Measurements from ENCODE around the gene INVS. TPM values are rescaled to one million over a fixed set of nuclear protein-coding genes. Genes with fewer than 3 reads are reported as not detected.

Gene INVS
- total and polyA plus RNA-seq, 4 donors, result 4.1 to 33.3 (median 13.1) TPM

DNA sequence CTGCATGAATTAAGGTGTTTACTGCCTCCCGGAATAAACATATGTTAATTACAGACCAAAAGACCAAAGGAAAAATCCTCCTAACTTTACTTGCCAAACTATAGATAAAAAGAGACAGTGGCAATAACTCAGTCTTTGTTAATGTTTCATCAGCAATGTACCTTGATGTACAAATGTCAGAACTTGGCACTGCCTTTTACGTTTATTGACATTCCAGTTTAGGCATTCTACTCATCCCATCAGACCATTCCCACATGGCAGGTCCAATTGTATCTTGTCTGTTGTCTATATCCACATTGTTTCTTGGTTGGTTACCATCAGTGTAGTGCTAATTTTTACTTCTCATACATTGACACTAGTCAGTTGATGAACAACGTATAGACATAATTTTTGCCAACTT, 168.2 kb downstream of the INVS start:
- intact Hi-C loops (cut with DNase I), result no loop called here
- DNase-seq (no peak), ATAC-seq (ENCODE audit: low FRiP score) (no peak)
- 93 to 95% methylated on average over 3 of the region's 3 CpGs for WGBS, 2 donors
- H3K27ac ChIP-seq (ENCODE audit: low read depth in 1 of 2, low read length in 2 of 2), result no peak overlapping the region
- no peaks in the 10 kb centered on the region for H3K27me3 ChIP-seq (ENCODE audit: control insufficient read depth in 1 of 2, insufficient read depth in 2 of 2, low read length in 1 of 2)
- H3K4me1 ChIP-seq (ENCODE audit: control insufficient read depth in 1 of 2, insufficient read depth in 2 of 2, low read length in 2 of 2), result no peaks in the 10 kb centered on the region
- no peaks in the 10 kb centered on the region for H3K36me3 ChIP-seq (ENCODE audit: control insufficient read depth in 1 of 2, insufficient read depth in 2 of 2, low read length in 1 of 2)
- no peaks in the 10 kb centered on the region for H3K9me3 ChIP-seq (ENCODE audit: control insufficient read depth, low read length)
- H3K4me3 ChIP-seq (ENCODE audit: low read length in 2 of 2), result no peak overlapping the region

DNA sequence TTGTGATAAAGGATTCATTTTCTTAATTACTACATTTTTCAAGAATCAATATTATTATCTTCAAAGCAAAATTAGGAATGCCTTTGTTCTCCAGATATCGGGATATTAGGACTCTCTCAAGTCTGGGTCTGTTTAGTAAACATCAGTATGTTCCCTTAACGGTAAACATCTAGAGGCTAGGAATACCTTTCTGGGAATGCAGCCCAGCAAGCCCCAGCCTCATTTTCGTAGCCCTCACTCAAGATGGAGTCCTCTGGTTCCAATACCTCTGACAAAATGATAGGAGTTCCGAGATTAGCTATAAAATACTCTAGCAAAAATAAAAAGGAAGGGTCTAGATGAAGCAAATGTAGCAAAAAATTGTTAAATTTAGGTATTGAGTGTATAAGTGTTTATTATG, 169.2 kb downstream of the INVS start:
- no peak overlapping the region for H3K27ac ChIP-seq (ENCODE audit: low read depth in 1 of 2, low read length in 2 of 2)
- ATAC-seq (ENCODE audit: low FRiP score) (no peak), DNase-seq (no peak)
- intact Hi-C loops (cut with DNase I), result no loop called here
- H3K36me3 ChIP-seq (ENCODE audit: control insufficient read depth in 1 of 2, insufficient read depth in 2 of 2, low read length in 1 of 2), result no peaks in the 10 kb centered on the region
- H3K27me3 ChIP-seq (ENCODE audit: control insufficient read depth in 1 of 2, insufficient read depth in 2 of 2, low read length in 1 of 2), result no peaks in the 10 kb centered on the region
- no peak overlapping the region for H3K4me3 ChIP-seq (ENCODE audit: low read length in 2 of 2)
- WGBS, 2 donors, result 94 to 95% methylated on average over 4 of the region's 4 CpGs
- no peaks in the 10 kb centered on the region for H3K9me3 ChIP-seq (ENCODE audit: control insufficient read depth, low read length)
- no peaks in the 10 kb centered on the region for H3K4me1 ChIP-seq (ENCODE audit: control insufficient read depth in 1 of 2, insufficient read depth in 2 of 2, low read length in 2 of 2)

DNA sequence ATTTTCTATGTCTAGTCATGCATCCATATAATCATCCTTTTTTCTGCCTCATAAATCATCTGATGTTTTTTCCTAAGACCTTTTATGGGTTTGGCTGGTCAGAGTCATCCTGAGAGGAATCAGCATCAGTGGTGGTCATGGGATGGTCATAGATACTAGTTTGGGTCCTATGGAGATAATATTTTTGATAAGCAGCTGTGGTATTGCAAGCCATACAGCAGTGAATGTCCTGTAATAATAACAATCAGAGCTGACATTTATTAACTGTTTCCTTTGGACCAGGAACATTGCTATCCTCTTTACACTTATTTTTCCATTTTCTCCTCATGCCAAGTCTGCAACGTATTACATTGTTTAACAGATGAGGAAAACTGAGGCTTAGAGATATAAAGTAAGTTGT, 170.6 kb downstream of the INVS start:
- WGBS, 2 donors, result 53 to 63% methylated on average over 1 of the region's 1 CpG
- H3K9me3 ChIP-seq (ENCODE audit: control insufficient read depth, low read length), result no peaks in the 10 kb centered on the region
- no peak for DNase-seq
- no peaks in the 10 kb centered on the region for H3K36me3 ChIP-seq (ENCODE audit: control insufficient read depth in 1 of 2, insufficient read depth in 2 of 2, low read length in 1 of 2)
- ATAC-seq (ENCODE audit: low FRiP score), result no peak
- H3K4me1 ChIP-seq (ENCODE audit: control insufficient read depth in 1 of 2, insufficient read depth in 2 of 2, low read length in 2 of 2), result no peaks in the 10 kb centered on the region
- intact Hi-C loops (cut with DNase I), result no loop called here
- H3K27ac ChIP-seq (ENCODE audit: low read depth in 1 of 2, low read length in 2 of 2), result no peak overlapping the region
- no peak overlapping the region for H3K4me3 ChIP-seq (ENCODE audit: low read length in 2 of 2)
- no peaks in the 10 kb centered on the region for H3K27me3 ChIP-seq (ENCODE audit: control insufficient read depth in 1 of 2, insufficient read depth in 2 of 2, low read length in 1 of 2)

DNA sequence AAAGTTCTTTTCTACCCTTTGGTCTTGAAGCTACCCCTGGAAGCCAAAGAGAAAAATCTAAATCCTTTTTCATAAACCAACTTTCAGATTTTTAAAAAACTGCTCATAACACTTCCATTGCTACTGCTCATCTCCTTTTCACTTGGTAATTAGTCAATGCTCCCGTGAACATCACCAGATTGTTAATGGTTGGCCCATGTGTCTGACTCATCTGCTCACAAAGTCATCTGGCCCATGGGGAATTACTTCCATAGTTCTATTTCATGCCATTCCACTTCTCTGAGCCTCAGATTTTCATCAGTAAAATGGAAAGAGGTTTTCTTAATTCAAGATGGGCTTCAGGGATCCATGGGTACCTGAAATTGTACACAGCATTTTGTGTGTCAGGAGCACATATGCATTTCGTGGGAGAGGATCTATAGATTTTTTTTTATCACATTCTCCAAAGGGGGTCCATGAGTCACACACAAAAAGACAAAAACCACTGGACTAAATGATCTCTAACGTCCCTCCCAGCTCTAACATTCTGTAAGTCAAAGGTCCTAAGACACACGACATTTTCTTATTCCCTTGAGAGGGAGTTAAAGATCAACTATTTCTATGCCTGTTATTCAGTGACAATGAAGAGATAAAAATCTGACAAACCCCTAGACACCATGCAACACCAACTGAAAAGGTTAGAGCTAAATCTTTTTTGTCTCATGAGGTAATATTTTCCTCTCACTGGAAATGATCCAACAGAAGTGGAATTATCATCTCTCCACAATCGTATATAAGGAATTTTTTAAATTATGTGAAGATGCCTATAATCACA, 178.3 kb downstream of the INVS start:
- no peak for DNase-seq
- no peaks in the 10 kb centered on the region for H3K27me3 ChIP-seq (ENCODE audit: control insufficient read depth in 1 of 2, insufficient read depth in 2 of 2, low read length in 1 of 2)
- H3K4me1 ChIP-seq (ENCODE audit: control insufficient read depth in 1 of 2, insufficient read depth in 2 of 2, low read length in 2 of 2), result no peaks in the 10 kb centered on the region
- peaks cover 0 to 2% of the 10 kb centered on the region in 2 donors for H3K36me3 ChIP-seq (ENCODE audit: control insufficient read depth in 1 of 2, insufficient read depth in 2 of 2, low read length in 1 of 2)
- intact Hi-C loops (cut with DNase I), result no loop called here
- H3K4me3 ChIP-seq (ENCODE audit: low read length in 2 of 2), result no peak overlapping the region
- H3K27ac ChIP-seq (ENCODE audit: low read depth in 1 of 2, low read length in 2 of 2), result no peak overlapping the region
- no peak for ATAC-seq (ENCODE audit: low FRiP score)
- WGBS, 2 donors, result 69% methylated on average over 5 of the region's 5 CpGs
- H3K9me3 ChIP-seq (ENCODE audit: control insufficient read depth, low read length), result no peaks in the 10 kb centered on the region

DNA sequence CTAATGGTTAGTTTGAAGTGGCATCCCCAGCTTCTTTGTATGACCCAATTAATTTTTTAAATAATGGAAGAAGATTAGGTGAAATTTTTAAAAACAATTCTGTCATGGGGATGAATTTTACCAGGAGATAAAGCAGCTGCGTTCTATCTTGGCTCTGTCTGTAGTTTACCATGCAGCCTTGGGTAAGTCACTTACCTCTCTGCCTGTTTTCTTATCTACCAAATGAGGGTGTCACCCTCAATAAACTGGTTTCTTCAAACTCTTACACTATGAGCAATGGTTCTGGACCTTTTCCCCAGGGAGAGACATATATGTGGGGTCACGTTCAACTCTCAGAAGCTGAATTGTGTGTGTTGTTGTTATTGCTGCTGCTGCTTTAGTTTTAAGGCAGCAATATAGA, 182.0 kb downstream of the INVS start:
- ATAC-seq (ENCODE audit: low FRiP score), result no peak
- peaks cover 5 to 8% of the 10 kb centered on the region in 2 donors for H3K36me3 ChIP-seq (ENCODE audit: control insufficient read depth in 1 of 2, insufficient read depth in 2 of 2, low read length in 1 of 2)
- 84 to 92% methylated on average over 2 of the region's 2 CpGs for WGBS, 2 donors

DNA sequence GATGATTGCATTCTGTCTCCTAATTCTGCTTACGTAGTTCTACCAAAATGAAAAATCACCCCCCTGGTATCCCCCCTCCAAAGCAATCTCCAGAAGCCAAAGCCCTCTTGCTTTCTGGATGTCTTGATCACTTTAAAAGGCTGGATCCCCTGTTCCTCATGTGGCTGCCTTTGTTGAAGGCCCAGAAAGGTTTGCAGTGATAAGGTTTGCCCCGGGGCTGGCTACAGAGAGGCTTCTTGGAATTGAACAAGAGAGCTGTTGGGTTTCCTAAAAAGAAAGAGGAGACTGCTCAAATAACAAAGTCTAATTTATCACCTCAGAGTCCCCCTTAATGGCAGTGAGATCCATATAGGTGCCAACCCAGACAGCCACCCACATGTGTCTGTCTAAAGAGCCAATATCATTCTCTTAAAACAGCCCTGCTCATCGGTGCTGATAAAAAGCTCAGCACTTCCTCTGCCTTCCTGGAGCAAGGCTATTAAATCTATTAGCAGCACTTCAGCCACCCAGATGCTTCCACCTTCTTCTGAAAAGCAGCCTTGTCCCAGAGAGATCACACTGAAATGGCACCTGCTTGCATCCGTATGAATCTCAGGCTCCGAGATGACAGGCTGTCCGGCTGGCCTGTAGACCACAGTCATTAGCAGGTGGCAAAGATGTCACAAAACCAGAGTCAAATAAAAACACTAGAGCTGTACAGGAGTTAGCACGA, 182.8 kb downstream of the INVS start:
- intact Hi-C loops (cut with DNase I), result no loop called here
- no peaks in the 10 kb centered on the region for H3K4me1 ChIP-seq (ENCODE audit: control insufficient read depth in 1 of 2, insufficient read depth in 2 of 2, low read length in 2 of 2)
- H3K36me3 ChIP-seq (ENCODE audit: control insufficient read depth in 1 of 2, insufficient read depth in 2 of 2, low read length in 1 of 2), result peaks cover 3 to 8% of the 10 kb centered on the region in 2 donors
- WGBS, 2 donors, result 86 to 87% methylated on average over 7 of the region's 7 CpGs
- no peak overlapping the region for H3K4me3 ChIP-seq (ENCODE audit: low read length in 2 of 2)
- H3K27me3 ChIP-seq (ENCODE audit: control insufficient read depth in 1 of 2, insufficient read depth in 2 of 2, low read length in 1 of 2), result no peaks in the 10 kb centered on the region
- no peaks in the 10 kb centered on the region for H3K9me3 ChIP-seq (ENCODE audit: control insufficient read depth, low read length)
- no peak overlapping the region for H3K27ac ChIP-seq (ENCODE audit: low read depth in 1 of 2, low read length in 2 of 2)
- DNase-seq, result no peak
- ATAC-seq (ENCODE audit: low FRiP score), result no peak

More for the DNA sequence above, 182.0 kb downstream of the INVS start:
- no peak for DNase-seq
- Histone ChIP-seq H3K4me1 (ENCODE audit: control insufficient read depth in 1 of 2, insufficient read depth in 2 of 2, low read length in 2 of 2) (no peaks in the 10 kb centered on the region), H3K9me3 (ENCODE audit: control insufficient read depth, low read length) (no peaks in the 10 kb centered on the region), H3K27me3 (ENCODE audit: control insufficient read depth in 1 of 2, insufficient read depth in 2 of 2, low read length in 1 of 2) (no peaks in the 10 kb centered on the region), H3K27ac (ENCODE audit: low read depth in 1 of 2, low read length in 2 of 2) (no peak overlapping the region), H3K4me3 (ENCODE audit: low read length in 2 of 2) (no peak overlapping the region)
- intact Hi-C loops (cut with DNase I), result no loop called here

DNA sequence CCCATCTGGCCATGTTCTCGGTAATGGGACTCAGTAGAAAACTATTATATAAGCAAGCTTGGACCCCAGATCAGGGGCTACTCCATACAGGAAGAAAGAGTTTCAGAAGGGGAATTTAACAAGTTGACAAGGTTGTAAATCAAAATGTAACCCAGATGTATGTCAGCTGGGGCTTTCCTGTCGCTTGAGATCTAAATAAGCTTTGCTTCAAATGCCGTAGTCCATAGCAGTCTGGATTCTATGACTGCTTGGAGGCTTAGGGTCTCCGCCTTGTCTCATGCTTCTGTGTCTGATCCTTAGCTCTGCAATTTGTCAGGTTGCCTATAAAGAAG, 183.3 kb downstream of the INVS start:
- Histone ChIP-seq H3K27me3 (ENCODE audit: control insufficient read depth in 1 of 2, insufficient read depth in 2 of 2, low read length in 1 of 2) (no peaks in the 10 kb centered on the region), H3K36me3 (ENCODE audit: control insufficient read depth in 1 of 2, insufficient read depth in 2 of 2, low read length in 1 of 2) (peaks cover 4 to 8% of the 10 kb centered on the region in 2 donors), H3K27ac (ENCODE audit: low read depth in 1 of 2, low read length in 2 of 2) (no peak overlapping the region), H3K4me1 (ENCODE audit: control insufficient read depth in 1 of 2, insufficient read depth in 2 of 2, low read length in 2 of 2) (no peaks in the 10 kb centered on the region), H3K4me3 (ENCODE audit: low read length in 2 of 2) (no peak overlapping the region), H3K9me3 (ENCODE audit: control insufficient read depth, low read length) (no peaks in the 10 kb centered on the region)
- DNase-seq (no peak), ATAC-seq (ENCODE audit: low FRiP score) (no peak)
- WGBS, 2 donors, result 85 to 86% methylated on average over 4 of the region's 4 CpGs
- intact Hi-C loops (cut with DNase I), result no loop called here

DNA sequence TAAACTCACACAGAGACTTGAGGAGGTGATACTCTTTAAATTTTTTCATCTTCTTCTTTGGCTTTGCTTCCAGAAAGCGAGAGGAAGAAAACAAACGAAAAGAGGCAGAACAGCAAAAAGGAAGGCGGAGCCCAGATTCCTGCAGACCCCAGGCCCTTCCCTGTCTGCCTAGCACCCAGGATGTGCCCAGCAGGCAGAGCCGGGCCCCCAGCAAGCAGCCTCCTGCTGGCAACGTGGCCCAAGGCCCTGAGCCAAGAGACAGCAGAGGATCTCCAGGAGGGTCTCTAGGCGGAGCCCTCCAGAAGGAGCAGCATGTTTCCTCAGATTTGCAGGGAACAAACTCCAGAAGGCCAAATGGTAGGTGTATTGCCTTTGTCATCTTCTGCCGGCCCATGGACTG, 185.2 kb downstream of the INVS start:
- peaks cover 6 to 13% of the 10 kb centered on the region in 2 donors for H3K36me3 ChIP-seq (ENCODE audit: control insufficient read depth in 1 of 2, insufficient read depth in 2 of 2, low read length in 1 of 2)
- ATAC-seq (ENCODE audit: low FRiP score) (no peak), DNase-seq (no peak)
- no peaks in the 10 kb centered on the region for H3K27me3 ChIP-seq (ENCODE audit: control insufficient read depth in 1 of 2, insufficient read depth in 2 of 2, low read length in 1 of 2)
- WGBS, 2 donors, result 69 to 78% methylated on average over 7 of the region's 7 CpGs
- no peaks in the 10 kb centered on the region for H3K4me1 ChIP-seq (ENCODE audit: control insufficient read depth in 1 of 2, insufficient read depth in 2 of 2, low read length in 2 of 2)
- H3K27ac ChIP-seq (ENCODE audit: low read depth in 1 of 2, low read length in 2 of 2), result no peak overlapping the region
- H3K9me3 ChIP-seq (ENCODE audit: control insufficient read depth, low read length), result peaks cover 3% of the 10 kb centered on the region
- H3K4me3 ChIP-seq (ENCODE audit: low read length in 2 of 2), result no peak overlapping the region
- intact Hi-C loops (cut with DNase I), result no loop called here

DNA sequence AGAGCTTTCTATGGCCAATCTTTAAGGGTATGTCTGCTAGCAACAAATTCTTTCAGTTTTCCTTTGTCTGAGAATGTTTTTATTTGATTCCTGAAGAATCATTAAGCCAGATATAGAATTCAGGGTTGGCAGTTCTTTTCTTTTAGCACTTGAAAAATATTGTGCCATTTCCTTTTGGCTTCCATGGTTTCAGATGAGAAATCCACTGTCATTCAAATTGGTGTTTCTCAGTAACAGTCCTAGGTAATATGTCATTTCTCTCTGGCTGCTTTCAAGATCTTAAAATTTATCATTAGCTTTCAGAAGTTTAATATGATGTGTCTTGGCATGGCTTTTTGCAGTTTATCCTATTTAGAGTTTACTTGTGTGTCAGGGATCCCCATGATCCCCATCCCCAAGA, 186.0 kb downstream of the INVS start:
- DNase-seq (no peak), ATAC-seq (ENCODE audit: low FRiP score) (no peak)
- intact Hi-C loops (cut with DNase I), result no loop called here
- Histone ChIP-seq H3K4me3 (ENCODE audit: low read length in 2 of 2) (no peak overlapping the region), H3K27me3 (ENCODE audit: control insufficient read depth in 1 of 2, insufficient read depth in 2 of 2, low read length in 1 of 2) (no peaks in the 10 kb centered on the region), H3K36me3 (ENCODE audit: control insufficient read depth in 1 of 2, insufficient read depth in 2 of 2, low read length in 1 of 2) (peaks cover 6 to 13% of the 10 kb centered on the region in 2 donors), H3K4me1 (ENCODE audit: control insufficient read depth in 1 of 2, insufficient read depth in 2 of 2, low read length in 2 of 2) (no peaks in the 10 kb centered on the region), H3K27ac (ENCODE audit: low read depth in 1 of 2, low read length in 2 of 2) (no peak overlapping the region), H3K9me3 (ENCODE audit: control insufficient read depth, low read length) (peaks cover 3% of the 10 kb centered on the region)

Data from aorta (tissue), 5 donors.